Stimulated activated naive CD8-positive, alpha-beta T cell treated with anti-CD3 and anti-CD28 coated beads, Interleukin-15, Interleukin-2, amounts not matched to agents 100 U/mL and 50 U/mL, for 24 hours (primary cell): ENCODE results near the gene PRKCE.

Source experiments
- ATAC-seq: fragments of 150-1000 bp; cut with Tn5 transposase; one replicate; pipeline ENCODE4 v1.10.0; 2021
- DNase-seq: peaks from one replicate; pipeline ENCODE4 v3.0.0; 2021

The PRKCE gene

GRCh38 chr2:45631955-45632354, 19.5 kb upstream of the PRKCE start:
- no peak for ATAC-seq
- no peak for DNase-seq

DNA sequence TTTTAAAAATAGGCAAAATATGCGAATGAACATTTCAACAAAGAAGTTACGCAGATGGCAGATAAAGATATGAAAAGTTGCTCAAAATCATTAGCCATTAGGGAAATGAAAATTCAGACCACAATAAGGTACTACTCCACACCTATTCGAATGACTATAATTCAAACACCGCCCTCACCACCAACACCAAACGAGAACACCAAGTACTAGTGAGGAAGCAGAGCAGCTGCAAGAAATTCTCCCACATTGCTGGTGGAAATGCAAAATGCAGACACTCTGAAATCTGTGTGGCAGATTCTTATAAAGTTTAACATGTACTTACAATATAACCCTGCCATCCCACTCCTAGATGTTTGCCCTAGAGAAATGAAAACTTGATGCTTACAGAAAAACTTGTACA, 17.3 kb upstream of the PRKCE start:
- ATAC-seq (no peak), DNase-seq (no peak)

DNA sequence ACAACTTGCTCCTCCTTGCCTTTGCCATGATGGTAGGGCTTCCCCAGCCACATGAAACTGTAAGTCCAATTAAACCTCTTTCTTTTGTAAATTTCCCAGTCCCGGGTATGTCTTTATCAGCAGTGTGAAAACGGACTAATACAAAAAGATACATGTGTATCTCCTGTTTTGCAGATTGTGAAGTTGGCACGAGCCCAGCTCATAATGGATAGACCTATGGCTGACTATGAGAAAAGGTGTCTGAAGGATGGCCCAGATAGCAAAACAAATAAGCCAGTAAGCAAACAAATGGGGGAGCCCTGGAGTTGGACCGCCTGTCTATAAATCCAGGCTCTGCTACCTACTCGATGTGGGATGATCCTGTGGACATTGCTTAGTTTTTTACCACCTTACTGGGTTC, 15.5 kb upstream of the PRKCE start:
- ATAC-seq: no peak
- no peak for DNase-seq

DNA sequence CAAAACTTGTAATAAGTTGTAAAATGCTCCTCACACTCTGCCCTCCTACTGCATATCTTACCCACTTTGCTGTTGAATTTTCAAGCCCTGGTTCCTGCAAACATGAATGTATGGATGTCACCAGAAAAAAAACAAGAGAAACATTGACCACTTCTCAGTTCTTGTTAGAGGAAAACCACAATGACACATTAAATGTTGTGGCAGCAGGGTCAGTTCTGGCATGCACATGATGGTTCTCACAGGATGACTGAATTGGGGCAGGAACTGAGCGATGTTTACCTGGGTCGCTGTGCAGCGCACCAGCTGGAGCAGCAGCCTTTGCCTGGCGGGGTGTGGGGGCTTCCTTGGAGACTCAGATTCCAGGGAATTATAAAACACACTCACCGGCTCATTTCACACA, 14.0 kb upstream of the PRKCE start:
- ATAC-seq (peak; percentile 34), DNase-seq (no peak)

DNA sequence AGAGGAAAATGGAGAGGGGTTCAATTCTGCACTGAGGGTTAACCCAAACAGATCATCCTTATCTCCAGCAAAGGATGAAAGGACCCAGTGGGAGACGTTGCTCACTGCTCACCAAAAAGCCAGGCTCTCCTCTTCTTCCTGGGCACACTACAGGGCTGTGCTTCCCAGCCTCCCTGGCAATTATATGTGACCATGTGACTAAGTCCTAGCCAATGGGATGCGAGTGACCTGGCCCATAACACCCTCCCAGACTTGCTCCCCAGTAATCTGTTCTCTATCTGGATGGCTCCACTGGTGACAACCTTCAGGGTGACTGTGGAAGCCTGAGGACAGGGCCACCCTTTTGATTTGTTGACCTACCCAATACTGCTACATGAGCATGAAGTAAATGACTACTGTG, 10.9 kb upstream of the PRKCE start:
- DNase-seq: no peak

DNA sequence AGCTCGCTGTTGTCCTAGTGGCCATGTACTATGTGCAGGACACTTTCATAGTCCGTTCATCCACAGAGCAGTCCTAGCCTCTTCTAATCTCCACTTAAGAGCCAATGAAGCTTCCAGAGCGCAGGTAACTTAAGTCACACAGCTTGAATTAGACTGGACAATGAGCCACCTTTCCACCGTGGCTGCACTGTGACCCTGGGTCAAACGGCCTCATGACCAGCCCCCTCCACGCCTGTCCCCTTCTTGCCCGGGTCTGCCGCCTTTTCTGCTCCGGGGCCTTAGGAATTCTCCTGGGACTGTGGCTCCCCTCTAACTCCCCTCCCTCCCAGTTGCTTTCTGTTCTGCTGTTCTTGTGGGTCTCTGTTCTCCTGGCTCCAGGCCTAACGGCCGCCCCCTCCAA, 8.4 kb upstream of the PRKCE start:
- no peak for ATAC-seq
- DNase-seq: no peak

More for the DNA sequence above, 10.9 kb upstream of the PRKCE start:
- no peak for ATAC-seq

DNA sequence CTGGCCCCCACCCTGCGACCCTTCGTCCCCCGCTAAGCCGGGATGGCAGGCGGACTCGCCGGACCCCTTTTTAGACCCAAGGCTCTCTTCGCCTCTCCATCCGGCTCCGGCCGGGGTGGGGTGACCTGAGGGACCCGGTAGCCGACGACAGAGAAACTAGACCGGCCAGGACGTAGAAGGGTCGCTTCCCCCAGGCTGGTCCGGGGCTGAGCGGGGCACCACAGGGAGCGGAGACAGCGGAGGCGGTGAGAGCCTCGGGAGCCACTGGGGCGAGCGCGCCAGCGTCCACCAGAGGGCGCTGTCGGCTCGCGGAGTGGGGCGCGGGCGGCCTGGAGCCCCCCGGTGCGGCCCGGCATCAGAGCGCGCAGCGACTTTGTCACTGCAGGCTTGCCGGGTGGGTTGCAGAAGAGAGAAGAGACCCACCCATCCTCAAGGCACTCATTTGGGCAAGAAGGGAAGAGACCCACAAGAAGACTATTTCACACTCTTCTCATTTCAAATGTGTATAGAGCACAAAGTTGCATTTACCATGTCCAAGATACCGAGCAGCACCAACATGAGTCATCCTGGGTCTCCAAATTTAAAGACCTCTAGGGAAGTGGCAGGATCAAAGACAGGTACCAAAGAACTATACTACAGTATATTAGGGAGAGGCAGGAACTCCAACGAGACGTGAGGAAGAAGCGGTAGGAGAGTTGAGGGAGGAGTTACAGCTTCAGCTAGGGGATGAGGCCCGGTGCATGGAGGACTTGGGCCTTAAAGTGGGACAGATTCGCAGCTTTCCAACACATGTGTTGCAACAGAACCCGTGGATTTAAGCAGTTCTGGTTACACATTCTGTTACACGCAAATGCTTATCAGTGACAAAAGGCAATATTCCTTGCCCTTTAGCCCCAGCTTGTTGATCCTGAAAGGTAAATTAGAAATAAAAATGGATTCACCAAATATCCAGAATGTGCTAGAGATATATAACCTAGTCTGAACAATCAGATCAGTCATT, 7.6 kb upstream of the PRKCE start:
- ATAC-seq (peak; percentile 97), DNase-seq (peak; percentile 85)

- ATAC-seq (no peak), DNase-seq (no peak)
Observed at GRCh38 chr2:45646289-45646688, 5.2 kb upstream of the PRKCE start.

DNA sequence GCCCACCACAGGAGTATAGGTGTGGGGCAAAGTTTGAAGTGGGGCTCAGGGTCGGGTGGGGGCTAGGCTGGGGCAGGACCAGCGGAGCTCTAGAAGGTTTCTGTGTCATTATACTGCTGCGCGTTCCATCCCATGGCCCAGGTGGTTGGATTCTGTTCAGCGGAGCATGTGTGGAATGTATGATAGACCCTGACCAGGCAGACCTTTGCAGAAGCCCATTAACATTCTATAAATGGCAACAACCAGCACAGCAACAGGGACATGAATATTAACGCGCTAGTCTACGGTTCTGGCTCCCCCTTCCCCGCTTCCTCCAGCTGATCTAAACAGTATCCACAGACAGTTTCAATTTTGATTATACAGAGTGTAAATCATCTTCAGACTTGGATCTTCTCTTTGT, 4.1 kb upstream of the PRKCE start:
- DNase-seq (no peak), ATAC-seq (no peak)

- no peak for DNase-seq
- no peak for ATAC-seq
Observed at GRCh38 chr2:45647986-45648520, 3.4 kb upstream of the PRKCE start.

DNA sequence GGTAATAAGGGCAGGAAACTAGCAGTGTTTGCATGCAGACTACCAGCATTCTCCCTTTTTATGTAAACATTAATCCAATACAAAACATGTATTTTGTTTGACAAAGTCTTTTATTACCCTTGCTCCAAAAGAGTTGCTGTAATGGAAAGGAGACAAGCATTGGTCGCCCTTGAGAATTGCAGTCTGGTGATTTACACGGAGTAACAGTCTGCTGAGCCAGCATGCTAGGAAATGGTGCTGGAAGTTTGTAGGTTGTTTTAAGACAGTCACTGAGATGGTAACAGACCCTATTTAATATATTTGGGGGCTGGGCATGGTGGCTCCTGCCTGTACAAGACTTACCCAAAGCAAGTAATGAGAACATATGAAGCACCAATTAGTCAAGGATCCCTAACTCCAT, 2.8 kb upstream of the PRKCE start:
- DNase-seq (no peak), ATAC-seq (no peak)

DNA sequence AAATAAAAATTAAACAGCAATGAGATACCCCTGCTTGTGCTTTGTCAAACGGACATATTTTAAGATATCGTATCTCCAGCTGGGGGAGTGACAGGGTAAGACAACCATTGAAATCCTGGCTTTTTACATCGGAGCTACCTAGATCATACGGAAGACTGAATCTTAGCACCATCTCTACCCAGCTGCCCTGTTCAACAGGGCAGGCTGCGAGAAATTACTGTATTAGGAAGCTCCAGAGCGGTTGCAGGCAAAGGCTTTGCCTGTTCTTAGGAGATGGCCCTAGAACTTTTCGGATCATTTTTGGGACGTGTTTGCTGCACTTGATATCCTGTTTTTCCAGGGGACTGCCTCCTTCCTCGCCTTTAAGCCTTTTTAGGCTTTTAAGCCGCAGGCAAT, 2.0 kb upstream of the PRKCE start:
- no peak for ATAC-seq
- DNase-seq: no peak

- peak; percentile 64 for DNase-seq
- ATAC-seq: peak; percentile 26
Observed at GRCh38 chr2:45649858-45650811, 1.3 kb upstream of the PRKCE start.

- peak; percentile 85 for ATAC-seq
- DNase-seq: peak; percentile 89
Observed at GRCh38 chr2:45650851-45651414, 542 bp upstream of the PRKCE start.

GRCh38 chr2:45652090-45653031, 886 bp downstream of the PRKCE start:
- peak; percentile 35 for DNase-seq

GRCh38 chr2:45653122-45653913, 1.8 kb downstream of the PRKCE start:
- no peak for DNase-seq
- ATAC-seq: no peak

More at GRCh38 chr2:45652090-45653031, 886 bp downstream of the PRKCE start:
- ATAC-seq: no peak

GRCh38 chr2:45654250-45654649, 2.8 kb downstream of the PRKCE start:
- no peak for DNase-seq

GRCh38 chr2:45661828-45662227, 10.4 kb downstream of the PRKCE start:
- DNase-seq (no peak), ATAC-seq (no peak)

More at GRCh38 chr2:45654250-45654649, 2.8 kb downstream of the PRKCE start:
- ATAC-seq: no peak

DNA sequence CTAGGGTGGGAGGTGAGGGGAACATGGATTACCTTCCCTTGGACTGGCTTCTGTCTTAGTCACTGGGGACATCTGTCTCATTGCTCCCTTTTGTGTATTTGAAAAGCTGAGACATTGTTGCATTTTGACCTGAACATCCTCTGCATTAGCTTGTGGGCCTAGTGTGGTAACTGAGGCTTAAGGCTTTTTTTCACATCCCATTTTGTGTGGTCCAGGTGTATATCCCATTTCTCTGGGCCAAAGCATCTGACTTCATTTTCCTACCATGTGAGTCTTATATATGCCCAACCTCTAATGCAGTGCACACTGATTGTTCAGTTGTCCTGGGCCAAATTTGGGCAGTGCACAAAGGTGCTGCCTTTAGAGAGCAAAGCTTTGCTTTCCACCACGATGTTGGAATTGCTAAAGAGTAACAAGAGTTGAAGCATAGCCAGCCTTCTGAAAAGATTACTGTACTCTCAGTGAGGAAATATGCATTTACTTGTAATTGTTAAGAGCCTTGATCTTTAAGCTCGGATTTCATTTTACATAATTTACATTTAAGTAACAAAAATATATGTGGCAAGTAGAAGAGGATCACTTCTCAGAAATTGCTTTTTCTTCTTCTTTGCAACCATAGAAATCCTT, 13.3 kb downstream of the PRKCE start:
- ATAC-seq (no peak), DNase-seq (no peak)

DNA sequence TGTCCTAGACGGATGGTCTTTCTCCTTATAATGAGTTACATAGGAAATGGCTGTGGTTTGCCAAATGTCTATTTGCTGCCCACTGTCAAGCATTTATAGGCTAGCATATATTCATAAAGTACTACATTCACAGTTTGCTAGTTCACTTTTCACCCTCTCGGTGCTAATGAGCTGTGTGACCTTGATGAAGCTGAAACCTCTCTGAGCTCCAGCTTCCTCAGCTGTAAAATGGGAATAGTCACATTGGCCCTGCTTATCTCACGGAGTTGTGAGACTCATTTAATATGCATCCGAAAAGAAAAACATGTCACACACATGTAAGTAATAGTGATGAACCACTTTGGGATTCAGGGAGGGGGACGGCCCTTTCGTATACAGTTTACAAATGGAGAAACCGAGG, 17.0 kb downstream of the PRKCE start:
- no peak for ATAC-seq

More for the DNA sequence above, 17.0 kb downstream of the PRKCE start:
- no peak for DNase-seq
